IPS DF 19.7 (cell line): Measurements from ENCODE around the gene RHOB.
"Not testable (repeated sequence)": the region's sequence is repeated elsewhere in the genome, so short reads cannot be mapped to it uniquely, and the experiment has no call there.

Experiments used
- DNase-seq: peaks from one replicate; pipeline ENCODE4 v3.0.0-alpha.2; 2013; ENCODE audit warnings: low read depth, low spot score

Gene RHOB

GRCh38 chr2:20451761-20452499, 5.1 kb downstream of the RHOB start:
- DNase-seq, result no peak

GRCh38 chr2:20452551-20452950, 5.7 kb downstream of the RHOB start:
- no peak for DNase-seq

- no peak for DNase-seq
These were observed 6.2 kb downstream of the RHOB start for GRCh38 chr2:20453087-20453486.

GRCh38 chr2:20454036-20454981, 7.4 kb downstream of the RHOB start:
- no peak for DNase-seq

GRCh38 chr2:20455076-20455587, 8.3 kb downstream of the RHOB start:
- no peak for DNase-seq

- DNase-seq, result no peak
These were observed 9.3 kb downstream of the RHOB start for GRCh38 chr2:20456116-20456571.

- DNase-seq, result no peak
These were observed 10.0 kb downstream of the RHOB start for GRCh38 chr2:20456636-20457426.

- DNase-seq, result no peak
These were observed 11.1 kb downstream of the RHOB start for GRCh38 chr2:20457661-20458630.

GRCh38 chr2:20458737-20459484, 12.0 kb downstream of the RHOB start:
- not testable (repeated sequence) for DNase-seq

- DNase-seq, result no peak
These were observed 19.0 kb downstream of the RHOB start for GRCh38 chr2:20465716-20466394.

GRCh38 chr2:20467789-20468548, 21.1 kb downstream of the RHOB start:
- DNase-seq, result no peak

- DNase-seq, result no peak
These were observed 22.0 kb downstream of the RHOB start for GRCh38 chr2:20468549-20469500.

- DNase-seq, result no peak
These were observed 22.7 kb downstream of the RHOB start for GRCh38 chr2:20469595-20469994.

- no peak for DNase-seq
These were observed 23.3 kb downstream of the RHOB start for GRCh38 chr2:20470211-20470610.

- DNase-seq, result no peak
These were observed 24.3 kb downstream of the RHOB start for GRCh38 chr2:20471148-20471547.

GRCh38 chr2:20471902-20472559, 25.2 kb downstream of the RHOB start:
- no peak for DNase-seq

GRCh38 chr2:20472569-20472968, 25.7 kb downstream of the RHOB start:
- DNase-seq, result no peak
